GM12872 (cell line): ENCODE measurements around the gene IL9.

ENCODE experiments used
- TF ChIP-seq, protein P1 (sequence below): IDR thresholded peaks from 3 replicates; pipeline ENCODE4 v1.5.1; 2011; ENCODE audit warnings: low read depth, mild to moderate bottlenecking, low read length, moderate library complexity; ENCODE audit not compliant: insufficient read depth

Gene IL9

DNA sequence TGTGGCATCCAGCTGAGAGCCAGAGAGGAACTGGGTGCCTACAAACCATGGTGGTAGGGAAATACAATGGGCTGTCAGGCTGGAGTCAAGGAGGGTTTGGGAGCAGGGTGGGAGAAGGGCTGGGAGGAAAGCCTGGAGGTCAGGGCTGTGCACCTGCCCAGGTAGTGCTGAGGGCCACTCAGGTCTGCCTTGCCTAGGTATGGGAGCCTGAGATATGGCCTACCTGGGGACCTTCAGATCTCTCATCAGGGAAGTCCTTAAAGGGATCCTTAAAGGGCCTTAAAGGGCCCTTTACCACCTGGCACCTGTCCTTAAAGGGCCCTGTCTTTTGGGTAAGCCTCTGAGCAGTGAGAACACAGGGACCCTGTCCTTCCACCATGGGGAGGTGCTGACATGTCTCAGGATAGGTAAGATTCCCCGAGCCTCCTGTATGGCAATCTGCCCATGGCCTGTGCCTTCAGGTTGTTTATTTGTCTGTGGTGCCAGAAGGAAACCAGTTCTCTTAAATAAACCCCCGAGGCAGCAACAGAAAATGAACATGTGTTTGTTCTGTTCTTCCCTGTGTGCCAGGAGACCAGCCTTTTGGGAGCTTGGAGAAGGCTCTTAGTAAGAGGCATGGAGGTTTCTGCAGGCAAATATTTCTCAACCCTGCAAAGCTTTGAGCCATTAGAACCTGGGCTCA is 37.9 kb downstream of the IL9 start:
- TF ChIP-seq, protein P1, sequence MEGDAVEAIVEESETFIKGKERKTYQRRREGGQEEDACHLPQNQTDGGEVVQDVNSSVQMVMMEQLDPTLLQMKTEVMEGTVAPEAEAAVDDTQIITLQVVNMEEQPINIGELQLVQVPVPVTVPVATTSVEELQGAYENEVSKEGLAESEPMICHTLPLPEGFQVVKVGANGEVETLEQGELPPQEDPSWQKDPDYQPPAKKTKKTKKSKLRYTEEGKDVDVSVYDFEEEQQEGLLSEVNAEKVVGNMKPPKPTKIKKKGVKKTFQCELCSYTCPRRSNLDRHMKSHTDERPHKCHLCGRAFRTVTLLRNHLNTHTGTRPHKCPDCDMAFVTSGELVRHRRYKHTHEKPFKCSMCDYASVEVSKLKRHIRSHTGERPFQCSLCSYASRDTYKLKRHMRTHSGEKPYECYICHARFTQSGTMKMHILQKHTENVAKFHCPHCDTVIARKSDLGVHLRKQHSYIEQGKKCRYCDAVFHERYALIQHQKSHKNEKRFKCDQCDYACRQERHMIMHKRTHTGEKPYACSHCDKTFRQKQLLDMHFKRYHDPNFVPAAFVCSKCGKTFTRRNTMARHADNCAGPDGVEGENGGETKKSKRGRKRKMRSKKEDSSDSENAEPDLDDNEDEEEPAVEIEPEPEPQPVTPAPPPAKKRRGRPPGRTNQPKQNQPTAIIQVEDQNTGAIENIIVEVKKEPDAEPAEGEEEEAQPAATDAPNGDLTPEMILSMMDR = no peak

DNA sequence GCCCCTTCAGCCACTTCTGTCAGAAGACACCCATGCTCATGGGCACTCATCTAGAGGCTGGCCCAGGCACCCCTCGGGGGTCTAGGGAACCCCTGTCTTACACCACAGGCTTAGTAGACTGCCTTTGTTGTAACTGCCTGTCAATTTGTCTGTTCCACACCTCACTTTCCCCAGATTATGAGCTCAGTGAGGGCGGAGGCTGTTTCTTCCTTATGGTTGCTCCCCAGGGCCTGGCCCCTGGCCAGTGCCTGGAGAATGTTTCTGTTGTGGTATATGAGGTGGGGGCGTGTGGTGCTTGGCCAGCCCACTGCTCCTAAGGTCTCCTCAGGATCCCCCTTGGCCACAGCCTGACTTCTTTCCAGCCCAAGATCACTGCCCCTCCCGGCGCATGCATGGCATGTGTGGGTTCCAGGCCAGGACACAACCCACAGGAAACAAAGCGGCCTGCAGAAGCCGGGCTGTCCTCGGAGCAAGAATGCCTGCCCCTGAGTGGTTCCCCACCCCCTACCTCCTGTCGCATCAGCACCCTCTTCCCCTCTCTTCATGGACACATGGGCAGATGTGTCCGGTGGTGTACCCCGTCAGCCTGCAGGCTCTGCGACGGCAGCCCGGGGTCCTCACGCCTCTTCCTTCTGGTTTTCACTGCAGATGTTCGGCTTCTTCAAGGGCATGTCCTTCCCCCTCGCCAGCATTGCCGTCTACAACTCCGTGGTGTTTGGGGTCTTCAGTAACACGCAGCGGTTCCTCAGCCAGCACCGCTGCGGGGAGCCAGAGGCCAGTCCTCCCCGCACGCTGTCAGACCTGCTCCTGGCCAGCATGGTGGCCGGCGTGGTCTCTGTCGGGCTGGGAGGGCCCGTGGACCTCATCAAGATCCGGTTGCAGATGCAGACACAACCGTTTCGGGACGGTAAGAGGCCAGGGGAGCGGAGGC is 43.5 kb downstream of the IL9 start:
- TF ChIP-seq, protein P1 = no peak

DNA sequence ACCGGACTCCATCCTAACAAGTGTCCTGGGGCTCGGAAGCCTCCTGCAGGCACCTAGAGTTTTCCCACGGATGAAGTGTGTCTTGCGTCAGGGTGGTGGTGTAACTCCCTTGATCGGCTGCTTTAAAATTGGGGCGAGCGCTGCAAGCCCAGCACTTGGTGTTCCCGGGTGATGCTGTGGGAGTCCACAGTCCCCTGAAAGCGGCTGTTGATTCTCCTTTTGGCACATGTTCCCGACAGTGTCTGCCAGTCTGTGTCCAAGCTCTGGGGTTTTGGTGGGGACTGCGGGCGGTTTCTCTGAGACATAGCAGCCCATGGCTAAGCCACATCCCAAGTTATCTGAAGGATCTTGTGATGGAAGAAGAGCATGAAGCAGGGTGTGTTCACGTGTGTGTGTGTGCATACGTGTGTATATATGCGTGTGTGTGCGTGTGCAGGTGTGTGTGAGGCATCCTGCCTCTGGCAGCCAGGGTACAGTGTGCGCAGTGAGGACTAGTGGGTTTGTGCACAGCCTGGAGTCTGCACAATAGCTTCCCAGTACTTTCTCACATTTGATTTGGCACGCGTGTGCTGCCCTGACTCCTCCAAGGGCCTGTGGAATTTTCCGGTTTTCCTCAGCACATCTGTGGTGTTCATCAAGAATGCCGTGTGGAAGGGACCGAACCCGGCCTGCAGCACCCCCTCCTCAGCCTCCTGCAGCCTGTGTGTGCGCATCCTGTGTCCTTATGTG is 44.3 kb downstream of the IL9 start:
- TF ChIP-seq, protein P1 = no peak

DNA sequence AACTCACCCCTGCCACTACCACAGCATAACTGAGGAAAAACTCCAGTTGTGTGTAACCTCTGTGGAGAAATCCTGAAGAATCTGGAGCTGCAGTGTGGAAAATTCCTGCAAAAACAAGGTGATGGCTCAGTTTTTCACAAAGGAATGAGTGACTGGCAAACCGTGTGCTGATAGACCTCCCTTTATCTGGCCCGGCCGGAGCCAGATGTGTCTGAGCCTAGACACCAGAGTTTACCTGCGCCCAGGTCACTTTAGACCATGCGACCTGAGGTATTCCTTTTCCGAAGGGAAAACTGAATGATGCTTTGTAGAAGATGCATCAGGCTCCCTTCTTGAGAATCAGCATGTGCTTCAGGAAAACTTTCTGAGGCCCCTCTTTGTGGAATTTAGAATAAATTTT is 45.0 kb downstream of the IL9 start:
- TF ChIP-seq, protein P1 = no peak

DNA sequence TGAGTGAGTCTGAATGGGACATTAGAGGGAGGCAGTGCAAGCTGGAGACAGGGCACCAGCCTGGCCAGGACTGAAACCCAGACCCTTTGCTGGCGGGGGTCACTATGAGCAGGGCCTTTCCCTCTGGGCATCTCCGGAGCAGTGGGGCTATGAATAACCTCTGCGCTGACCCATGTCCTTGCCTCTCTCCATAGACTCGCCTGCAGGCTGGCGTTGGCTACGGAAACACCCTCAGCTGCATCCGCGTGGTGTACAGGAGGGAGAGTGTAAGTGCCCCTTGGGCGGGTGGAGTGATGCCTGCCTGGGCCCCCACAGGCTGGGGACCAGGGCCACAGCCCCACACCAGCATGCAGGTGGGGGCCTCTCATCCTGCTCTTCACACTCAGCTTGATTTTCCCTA is 45.4 kb downstream of the IL9 start:
- TF ChIP-seq, protein P1 = no peak

DNA sequence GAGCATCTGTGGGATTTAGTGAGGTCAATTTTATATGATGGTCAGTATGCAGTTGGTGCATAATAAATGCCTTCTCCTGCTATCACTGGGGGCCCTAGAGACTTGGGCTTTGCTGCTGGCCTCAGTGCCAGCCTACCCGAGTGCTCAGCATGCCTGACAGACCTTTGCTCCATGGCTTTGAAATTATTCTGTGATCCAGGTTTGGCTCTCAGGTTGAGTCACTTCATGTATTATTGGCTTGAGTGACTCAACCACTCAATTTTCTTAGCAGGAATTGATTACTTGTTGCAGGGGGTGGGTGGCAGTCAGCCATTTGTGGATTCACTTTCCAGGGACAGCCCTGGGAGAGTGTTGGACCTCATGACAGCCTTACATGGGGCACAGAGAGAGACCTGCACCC is 47.7 kb downstream of the IL9 start:
- TF ChIP-seq, protein P1 = no peak

DNA sequence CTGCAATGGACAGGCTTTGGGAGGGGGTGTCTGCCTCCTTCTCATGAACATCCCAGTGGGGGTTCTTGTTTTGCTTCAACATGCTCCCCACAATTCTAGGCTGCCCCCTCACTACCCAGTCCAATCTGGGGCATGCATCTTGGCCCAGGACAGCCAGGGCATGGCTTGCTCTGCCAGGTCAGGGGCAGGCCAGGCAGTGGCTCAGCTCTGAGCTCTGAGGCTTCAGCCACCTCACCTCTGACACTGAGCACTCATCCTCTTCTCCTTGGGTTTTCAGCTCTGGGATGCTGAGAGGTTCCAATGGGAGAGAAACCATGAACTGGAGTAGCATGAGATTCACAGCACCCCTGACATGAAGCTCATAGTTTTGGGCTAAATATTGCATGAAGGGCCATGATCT is 49.3 kb downstream of the IL9 start:
- TF ChIP-seq, protein P1 = no peak
